ENCODE measurements around the gene PDSS1.

The PDSS1 gene

DNA sequence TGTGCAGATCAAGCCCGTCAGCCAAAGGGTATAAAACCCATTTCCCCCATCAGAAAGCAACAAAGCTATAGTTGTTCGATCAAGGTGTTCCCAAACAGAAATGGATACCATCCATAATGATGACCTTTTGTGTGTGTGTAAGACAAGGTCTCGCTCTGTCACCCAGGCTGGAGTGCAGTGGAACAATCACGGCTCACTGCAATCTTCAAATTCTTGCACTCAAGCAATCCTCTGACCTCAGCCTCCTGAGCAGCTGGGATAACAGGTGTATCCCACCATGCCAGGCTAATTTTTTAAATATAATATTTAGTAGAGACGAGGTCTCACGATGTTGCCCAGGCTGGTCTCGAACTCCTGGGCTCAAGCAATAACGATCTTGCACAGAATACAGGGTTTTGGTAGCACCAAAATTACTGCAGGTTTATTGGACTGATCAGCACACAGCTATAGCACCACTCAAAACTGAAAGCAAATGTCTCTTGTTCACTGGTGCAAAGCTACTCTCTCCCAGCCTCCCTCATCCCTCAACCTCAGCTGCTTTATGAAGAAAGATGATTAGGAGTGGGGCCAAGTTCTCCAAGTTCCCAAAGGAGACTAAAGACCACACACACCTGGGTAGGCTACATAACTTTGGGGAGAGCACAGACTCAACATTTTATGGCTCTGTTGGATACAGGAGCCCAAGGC, 82.7 kb downstream of the PDSS1 start:
- no peak for TF ChIP-seq CTCF (IDR thresholded peaks at IDR 0.05)

GRCh38 chr10:26780793-26781601, 83.5 kb downstream of the PDSS1 start:
- TF ChIP-seq CTCF (IDR thresholded peaks at IDR 0.05): no peak

- TF ChIP-seq CTCF (IDR thresholded peaks at IDR 0.05): no peak
These were observed 84.3 kb downstream of the PDSS1 start for GRCh38 chr10:26781797-26782196.

GRCh38 chr10:26787362-26787761, 89.9 kb downstream of the PDSS1 start:
- TF ChIP-seq CTCF (IDR thresholded peaks at IDR 0.05): no peak

DNA sequence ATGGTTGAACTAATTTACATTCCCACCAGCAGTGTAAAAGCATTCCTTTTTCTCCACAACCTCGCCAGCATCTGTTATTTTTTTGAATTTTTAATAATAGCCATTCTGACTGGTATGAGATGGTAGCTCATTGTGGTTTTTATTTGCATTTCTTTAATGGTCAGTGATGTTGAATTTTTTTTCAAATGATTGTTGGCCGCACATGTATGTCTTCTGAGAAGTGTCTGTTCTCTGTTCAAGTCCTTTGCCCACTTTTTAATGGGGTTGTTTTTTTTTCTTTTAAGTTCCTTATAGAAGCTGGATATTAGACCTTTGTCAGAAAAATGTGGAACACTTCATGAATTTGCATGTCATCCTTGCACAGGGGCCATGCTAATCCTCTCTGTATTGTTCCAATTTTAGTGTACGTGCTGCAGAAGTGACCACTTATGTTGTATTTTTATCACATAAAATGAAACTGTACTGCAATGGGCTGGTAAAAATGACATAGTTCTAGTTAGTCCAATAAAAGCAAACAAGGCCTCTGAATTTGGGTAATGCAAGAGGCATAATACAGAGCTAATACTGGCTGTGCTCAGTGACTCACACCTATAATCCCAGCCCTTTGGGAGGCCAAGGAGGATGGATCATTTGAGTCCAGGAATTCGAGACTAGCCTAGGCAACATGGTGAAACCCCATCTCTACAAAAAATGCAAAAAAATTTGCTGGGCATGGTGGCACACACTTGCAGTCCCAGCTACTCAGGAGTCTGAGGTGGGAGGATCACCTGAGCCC, 92.9 kb downstream of the PDSS1 start:
- TF ChIP-seq CTCF (IDR thresholded peaks at IDR 0.05): no peak

DNA sequence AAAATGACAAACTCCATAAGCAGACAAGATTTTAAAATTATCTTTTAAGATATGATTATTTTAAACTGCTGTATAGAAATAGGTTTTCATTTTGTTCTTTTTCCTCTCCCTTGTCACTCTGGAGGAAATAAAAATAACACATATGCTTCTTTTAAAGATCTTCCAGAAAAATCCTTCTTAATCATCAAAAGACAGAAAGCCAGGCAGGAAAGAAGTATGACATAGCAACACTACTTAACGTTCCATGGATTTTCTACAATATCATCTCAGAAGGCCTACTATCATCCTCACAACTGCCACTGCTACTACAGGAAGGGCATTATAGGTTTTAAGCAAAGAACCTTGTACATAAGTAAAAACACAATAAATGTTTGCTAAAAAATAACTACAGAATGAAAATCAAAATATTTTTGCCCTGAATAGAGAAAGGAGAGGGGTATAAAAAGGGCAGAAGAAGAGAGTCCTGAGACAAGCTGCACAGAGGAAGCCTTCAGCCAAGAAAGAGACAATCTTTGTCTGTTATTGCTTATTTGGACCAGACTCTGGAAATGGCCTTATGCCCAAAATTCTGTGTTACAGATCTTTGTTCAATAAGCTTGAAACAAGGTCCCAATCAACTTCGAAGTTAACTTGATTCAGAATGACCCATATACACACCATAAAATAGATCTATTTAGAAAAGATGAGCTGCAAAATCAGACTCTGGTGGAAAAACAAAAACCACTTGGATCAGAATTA, 95.4 kb downstream of the PDSS1 start:
- TF ChIP-seq CTCF (IDR thresholded peaks at IDR 0.05): no peak

Measured in LNCAP (cell line).